ENCODE measurements around the gene CERS2. TPM values are rescaled to one million over a fixed set of nuclear protein-coding genes. Genes with fewer than 3 reads are reported as not detected.
A peak's percentile ranks its signal among the peaks of the same experiment; 100 is the strongest.

Gene CERS2
- total RNA-seq, 4 donors from 2014 or later, result 15.0 to 29.1 (median 24.0) TPM

DNA sequence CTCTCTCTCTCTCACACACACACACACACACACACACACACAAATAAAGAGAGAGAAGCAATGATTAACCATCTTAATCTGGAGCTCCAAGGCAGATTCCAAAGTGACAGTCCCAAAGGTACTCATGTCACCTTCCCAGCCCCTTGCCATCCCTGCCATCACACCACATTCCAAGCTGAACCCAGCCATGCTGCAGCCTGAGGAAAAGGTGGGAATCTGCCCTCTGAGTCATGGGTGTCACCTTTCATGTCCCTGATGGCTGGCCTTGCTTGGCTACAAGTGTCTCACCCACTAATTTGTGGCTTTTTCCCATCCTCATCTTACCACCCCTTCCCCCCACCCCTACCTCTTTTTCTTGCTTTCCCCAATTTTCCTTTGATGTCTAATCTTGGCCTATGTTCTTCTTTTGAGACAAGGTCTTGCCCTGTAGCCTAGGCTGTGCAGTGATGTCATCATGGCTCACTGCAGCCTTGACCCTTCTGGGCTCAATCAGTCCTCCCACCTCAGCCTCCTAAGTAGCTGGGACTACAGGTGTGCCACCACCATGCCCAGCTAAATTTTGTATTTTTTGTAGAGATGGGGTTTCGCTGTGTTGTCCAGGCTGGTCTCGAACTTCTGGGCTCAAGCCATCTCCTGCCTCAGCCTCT lies 10.7 kb upstream of the CERS2 start:
- H3K27me3 ChIP-seq, result no peaks in the 10 kb centered on the region
- TF ChIP-seq, protein P1, sequence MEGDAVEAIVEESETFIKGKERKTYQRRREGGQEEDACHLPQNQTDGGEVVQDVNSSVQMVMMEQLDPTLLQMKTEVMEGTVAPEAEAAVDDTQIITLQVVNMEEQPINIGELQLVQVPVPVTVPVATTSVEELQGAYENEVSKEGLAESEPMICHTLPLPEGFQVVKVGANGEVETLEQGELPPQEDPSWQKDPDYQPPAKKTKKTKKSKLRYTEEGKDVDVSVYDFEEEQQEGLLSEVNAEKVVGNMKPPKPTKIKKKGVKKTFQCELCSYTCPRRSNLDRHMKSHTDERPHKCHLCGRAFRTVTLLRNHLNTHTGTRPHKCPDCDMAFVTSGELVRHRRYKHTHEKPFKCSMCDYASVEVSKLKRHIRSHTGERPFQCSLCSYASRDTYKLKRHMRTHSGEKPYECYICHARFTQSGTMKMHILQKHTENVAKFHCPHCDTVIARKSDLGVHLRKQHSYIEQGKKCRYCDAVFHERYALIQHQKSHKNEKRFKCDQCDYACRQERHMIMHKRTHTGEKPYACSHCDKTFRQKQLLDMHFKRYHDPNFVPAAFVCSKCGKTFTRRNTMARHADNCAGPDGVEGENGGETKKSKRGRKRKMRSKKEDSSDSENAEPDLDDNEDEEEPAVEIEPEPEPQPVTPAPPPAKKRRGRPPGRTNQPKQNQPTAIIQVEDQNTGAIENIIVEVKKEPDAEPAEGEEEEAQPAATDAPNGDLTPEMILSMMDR (IDR thresholded peaks at IDR 0.05 in 4 of 5, conservative IDR thresholded peaks at IDR 0.05 in 1 of 5), result no peak
- no peak for TF ChIP-seq POLR2A (IDR thresholded peaks at IDR 0.05)
- H3K27ac ChIP-seq, result no peak overlapping the region
- in situ Hi-C loops (cut with MboI; ENCODE audit: low sequenced_read_pairs in 4 of 4) (no loop called here), intact Hi-C loops (cut with DNase I; ENCODE audit: low total_unique reads) (no loop called here)
- no peaks in the 10 kb centered on the region for H3K4me1 ChIP-seq
- H3K9me3 ChIP-seq, result no peaks in the 10 kb centered on the region
- no peak for DNase-seq
- H3K4me3 ChIP-seq, result no peak overlapping the region
- no peaks in the 10 kb centered on the region for H3K36me3 ChIP-seq
- no peak for ATAC-seq

DNA sequence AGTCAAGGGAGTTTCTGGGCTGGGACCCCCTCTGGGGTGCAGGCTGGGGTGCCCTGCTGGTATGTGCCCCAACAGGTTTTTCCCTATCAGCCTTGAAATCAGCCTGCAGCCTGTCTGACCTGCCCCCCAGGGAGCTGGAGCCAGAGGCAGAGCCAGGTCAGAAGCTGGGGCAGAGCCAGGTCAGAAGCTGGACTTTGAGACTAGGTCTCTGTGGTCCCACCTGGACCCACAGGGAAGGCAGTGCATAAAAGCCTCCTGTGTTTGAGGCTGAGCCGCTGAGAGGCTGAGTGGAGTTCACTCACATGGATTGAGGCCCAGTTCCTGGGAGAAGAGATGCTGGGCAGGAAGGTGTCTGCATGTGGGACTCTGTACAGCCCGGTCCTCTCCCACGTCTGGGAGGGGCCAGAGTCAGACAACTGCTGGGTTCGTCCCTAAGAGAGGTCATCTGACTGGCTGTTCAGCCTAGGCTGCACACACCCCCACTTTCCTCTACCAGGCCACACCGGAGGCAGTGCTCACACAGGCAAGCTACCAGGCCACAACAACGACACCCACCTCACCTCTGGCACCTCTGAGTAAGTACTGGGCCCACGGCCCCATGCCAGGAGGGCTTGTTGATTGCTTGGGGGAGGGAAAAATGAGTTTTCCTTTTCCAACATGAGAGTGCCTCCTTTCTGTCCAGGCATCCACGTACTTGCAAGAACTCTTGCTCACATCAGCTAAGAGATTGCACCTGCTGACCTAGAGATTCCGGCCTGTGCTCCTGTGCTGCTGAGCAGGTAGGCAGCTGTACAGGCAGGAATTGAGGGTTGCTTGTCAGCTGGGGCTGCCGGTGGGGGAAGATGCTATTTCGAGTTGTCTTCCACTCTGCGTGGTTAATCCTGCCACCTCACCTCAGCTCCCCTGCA lies 7.4 kb upstream of the CERS2 start, which contains the start of gene ANXA9:
Gene ANXA9 (plus strand): TSS at position 488 of the 908 bp plus-strand sequence. CDS start 814 bp downstream, outside the sequence.
- H3K36me3 ChIP-seq, result no peaks in the 10 kb centered on the region
- intact Hi-C loops (cut with DNase I; ENCODE audit: low total_unique reads), result no loop called here
- no peak for ATAC-seq

DNA sequence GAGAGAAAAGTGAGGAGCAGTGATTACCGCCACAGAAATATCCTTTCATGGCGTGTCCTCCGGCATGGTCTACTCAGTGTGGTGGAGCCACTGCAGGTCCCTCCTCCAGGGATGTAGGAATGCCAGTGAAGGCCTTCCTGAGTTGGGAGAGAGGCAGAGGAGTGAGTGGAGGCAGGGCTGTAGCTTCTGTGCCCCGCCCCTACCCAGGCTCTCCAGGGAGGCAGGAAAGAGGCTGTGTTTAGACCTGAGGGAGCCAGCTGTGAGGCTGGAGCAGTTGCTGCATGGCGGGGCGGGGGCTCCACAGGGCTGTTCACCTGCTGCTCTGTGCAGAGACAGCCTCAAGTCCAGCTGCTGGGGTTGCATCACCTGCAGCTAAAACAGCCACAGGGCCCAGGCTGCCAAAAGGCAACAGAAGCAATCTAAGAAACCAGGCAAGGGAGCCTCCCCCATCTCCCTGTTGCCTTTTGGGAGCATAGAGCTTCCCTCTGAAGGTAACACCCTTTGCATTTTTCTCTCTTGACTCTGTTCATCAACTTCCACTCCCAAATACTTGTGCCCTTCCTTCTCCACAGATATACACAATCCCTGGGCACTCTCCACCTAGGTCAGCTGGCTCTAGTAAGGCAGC lies 6.7 kb upstream of the CERS2 start:
- ATAC-seq (no peak), DNase-seq (no peak)
- H3K36me3 ChIP-seq, result no peaks in the 10 kb centered on the region
- no peak overlapping the region for H3K27ac ChIP-seq
- H3K4me1 ChIP-seq, result peaks cover 16 to 18% of the 10 kb centered on the region in 2 donors
- no peaks in the 10 kb centered on the region for H3K9me3 ChIP-seq
- no peak for TF ChIP-seq POLR2A (IDR thresholded peaks at IDR 0.05)
- TF ChIP-seq, protein P1 (IDR thresholded peaks at IDR 0.05 in 4 of 5, conservative IDR thresholded peaks at IDR 0.05 in 1 of 5), result no peak
- H3K27me3 ChIP-seq, result no peaks in the 10 kb centered on the region
- H3K4me3 ChIP-seq, result no peak overlapping the region
- intact Hi-C loops (cut with DNase I; ENCODE audit: low total_unique reads), result no loop called here
- in situ Hi-C loops (cut with MboI; ENCODE audit: low sequenced_read_pairs in 4 of 4), result no loop called here

More for the DNA sequence above, 7.4 kb upstream of the CERS2 start, which contains the start of gene ANXA9:
- no peak within 1 kb of the TSS for H3K4me3 ChIP-seq
- in situ Hi-C loops (cut with MboI; ENCODE audit: low sequenced_read_pairs in 4 of 4), result no loop called here
- DNase-seq, result no peak
- no peak within 1 kb of the TSS for H3K27ac ChIP-seq
- TF ChIP-seq POLR2A (IDR thresholded peaks at IDR 0.05), result no peak
- TF ChIP-seq, protein P1 (IDR thresholded peaks at IDR 0.05 in 4 of 5, conservative IDR thresholded peaks at IDR 0.05 in 1 of 5), result no peak
- H3K9me3 ChIP-seq, result no peaks in the 10 kb centered on the region
- H3K27me3 ChIP-seq, result no peaks in the 10 kb centered on the region
- H3K4me1 ChIP-seq, result peaks cover 13 to 15% of the 10 kb centered on the region in 2 donors

DNA sequence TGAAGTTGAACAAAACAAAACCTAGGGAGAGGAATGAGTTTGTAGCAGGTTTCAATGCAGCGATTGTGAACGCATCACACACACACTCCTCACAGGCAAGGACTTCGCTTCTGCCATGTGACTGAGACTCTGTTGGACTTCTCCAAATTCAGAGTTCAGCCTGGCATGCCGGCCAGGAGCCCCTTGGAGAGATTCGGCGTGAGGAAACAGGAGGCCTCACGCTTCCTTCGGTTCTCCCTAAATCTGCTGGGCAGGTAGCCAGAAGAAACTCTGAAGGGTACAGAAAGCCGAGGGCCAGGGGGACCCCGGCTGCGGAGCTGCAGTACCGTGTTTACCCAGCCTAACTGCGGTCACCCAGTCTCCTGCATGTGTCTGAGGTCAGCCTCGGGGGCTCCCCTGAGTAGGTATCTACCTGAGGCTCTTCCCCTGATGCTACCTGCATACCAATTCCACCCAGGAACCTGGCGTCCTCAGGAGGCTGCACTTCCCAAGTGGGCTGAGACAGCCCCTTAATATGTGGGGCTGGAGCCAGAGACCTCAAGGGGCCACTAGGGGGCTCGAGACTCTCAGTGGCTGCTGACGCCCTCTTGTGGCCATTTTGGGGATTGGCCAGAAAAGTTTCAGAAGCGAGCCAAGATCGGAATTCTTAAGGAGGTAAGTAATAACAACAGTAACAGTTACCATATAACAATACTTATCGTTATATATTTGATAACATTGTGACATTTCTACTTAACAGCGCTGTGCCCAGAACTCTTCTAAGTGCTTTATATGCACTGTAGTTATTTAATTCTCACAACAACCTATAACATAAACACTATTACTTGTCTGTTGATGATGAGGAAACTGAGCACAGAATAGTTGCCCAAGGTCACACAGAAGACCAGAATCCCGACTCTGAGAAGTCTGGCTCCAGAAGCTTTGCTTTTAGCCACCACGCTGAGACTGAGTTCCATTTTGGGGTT lies 4.7 kb upstream of the CERS2 start:
- Histone ChIP-seq H3K9me3 (no peaks in the 10 kb centered on the region), H3K36me3 (no peaks in the 10 kb centered on the region), H3K27me3 (no peaks in the 10 kb centered on the region), H3K4me1 (peaks cover 18 to 20% of the 10 kb centered on the region in 2 donors), H3K4me3 (peak overlapping the region in 1 of 4 donors; percentile 19), H3K27ac (peak overlapping the region; percentile 40 to 86 (median 47))
- intact Hi-C loops (cut with DNase I; ENCODE audit: low total_unique reads), result loop anchor here (1.0 to 5.0 kb wide), 4 partner anchors 16 to 352 kb away; partner anchors contain the start of genes ARNT, ENSA and GOLPH3L
- DNase-seq, result peak; percentile 65 to 84
- no peak for TF ChIP-seq POLR2A (IDR thresholded peaks at IDR 0.05)
- TF ChIP-seq, protein P1 (IDR thresholded peaks at IDR 0.05 in 4 of 5, conservative IDR thresholded peaks at IDR 0.05 in 1 of 5), result peak; percentile 96 to 99 (median 98)
- in situ Hi-C loops (cut with MboI; ENCODE audit: low sequenced_read_pairs in 4 of 4), result no loop called here
- peak; percentile 45 to 55 for ATAC-seq

All from gastrocnemius medialis (tissue), 4 donors.